AG04450 (cell line): ENCODE data around the gene PRKN. TPM values are rescaled to one million over a fixed set of nuclear protein-coding genes. Genes with fewer than 3 reads are reported as not detected.

Source experiments
- CTCF ChIA-PET: fragments of 300-600, 350-600 bp; formaldehyde crosslinking; extraction: SDS; loops from one replicate; lab custom pipeline; 2022; ENCODE audit warnings: antibody characterized with exemption, inconsistent platforms; lab: Charles Lee
- POLR2A ChIA-PET: fragments of 350-600 bp; formaldehyde crosslinking; extraction: SDS; loops from one replicate; lab custom pipeline; 2021; ENCODE audit warnings: antibody characterized with exemption, inconsistent platforms; lab: Yijun Ruan, JAX
- DNase-seq: peaks from one replicate; pipeline ENCODE4 v3.0.0-alpha.2; 2011; ENCODE audit warnings: low read depth, low spot score
- H3K27ac ChIP-seq: one replicate; pipeline ENCODE4 v1.5.1; 2012; ENCODE audit warnings: low read depth, low read length, control low read depth
- H3K27me3 ChIP-seq: one replicate; pipeline ENCODE4 v1.6.0; 2012; ENCODE audit warnings: low read length; ENCODE audit not compliant: control insufficient read depth, insufficient read depth
- H3K4me3 ChIP-seq: 2 replicates; pipeline ENCODE4 v1.5.1; 2011; ENCODE audit warnings: mild to moderate bottlenecking, low read depth, low read length, control low read depth
- H3K9me3 ChIP-seq: 2 replicates; pipeline ENCODE4 v1.5.1; 2012; ENCODE audit warnings: low read length; ENCODE audit not compliant: control insufficient read depth, insufficient read depth
- polyA plus RNA-seq: library from polyadenylated mRNA; depleted of rRNA; stranded (reverse); fragments of >200 nt; gene quantifications from 2 replicates; pipeline ENCODE4 v1.2.3, GENCODE V29; 2011
- TF ChIP-seq, protein P1 (sequence below): IDR thresholded peaks from 2 replicates; pipeline ENCODE4 v1.5.1; 2011; ENCODE audit warnings: low read depth, low read length, control low read depth, inconsistent platforms

Gene PRKN
- polyA plus RNA-seq, 1 experiment, result not detected

- Histone ChIP-seq H3K27me3 (no peaks in the 10 kb centered on the region), H3K4me3 (no peak overlapping the region), H3K9me3 (no peaks in the 10 kb centered on the region; the same call in none of the 2 replicates), H3K27ac (no peak overlapping the region)
- DNase-seq, result no peak
- TF ChIP-seq, protein P1, sequence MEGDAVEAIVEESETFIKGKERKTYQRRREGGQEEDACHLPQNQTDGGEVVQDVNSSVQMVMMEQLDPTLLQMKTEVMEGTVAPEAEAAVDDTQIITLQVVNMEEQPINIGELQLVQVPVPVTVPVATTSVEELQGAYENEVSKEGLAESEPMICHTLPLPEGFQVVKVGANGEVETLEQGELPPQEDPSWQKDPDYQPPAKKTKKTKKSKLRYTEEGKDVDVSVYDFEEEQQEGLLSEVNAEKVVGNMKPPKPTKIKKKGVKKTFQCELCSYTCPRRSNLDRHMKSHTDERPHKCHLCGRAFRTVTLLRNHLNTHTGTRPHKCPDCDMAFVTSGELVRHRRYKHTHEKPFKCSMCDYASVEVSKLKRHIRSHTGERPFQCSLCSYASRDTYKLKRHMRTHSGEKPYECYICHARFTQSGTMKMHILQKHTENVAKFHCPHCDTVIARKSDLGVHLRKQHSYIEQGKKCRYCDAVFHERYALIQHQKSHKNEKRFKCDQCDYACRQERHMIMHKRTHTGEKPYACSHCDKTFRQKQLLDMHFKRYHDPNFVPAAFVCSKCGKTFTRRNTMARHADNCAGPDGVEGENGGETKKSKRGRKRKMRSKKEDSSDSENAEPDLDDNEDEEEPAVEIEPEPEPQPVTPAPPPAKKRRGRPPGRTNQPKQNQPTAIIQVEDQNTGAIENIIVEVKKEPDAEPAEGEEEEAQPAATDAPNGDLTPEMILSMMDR, result no peak
- ChIA-PET POLR2A (no interaction called here), CTCF (no interaction called here)
These were observed 368.9 kb downstream of the PRKN start for GRCh38 chr6:162358625-162359024.

GRCh38 chr6:162345051-162345511 lies 382.5 kb downstream of the PRKN start:
- TF ChIP-seq, protein P1, result no peak
- no peak for DNase-seq
- ChIA-PET POLR2A (no interaction called here), CTCF (no interaction called here)
- Histone ChIP-seq H3K9me3 (peaks cover 7% of the 10 kb centered on the region), H3K27me3 (no peaks in the 10 kb centered on the region), H3K27ac (no peak overlapping the region), H3K4me3 (no peak overlapping the region)

- no peak for DNase-seq
- Histone ChIP-seq H3K27me3 (no peaks in the 10 kb centered on the region), H3K27ac (no peak overlapping the region), H3K4me3 (no peak overlapping the region), H3K9me3 (peaks cover 7% of the 10 kb centered on the region)
- TF ChIP-seq, protein P1, result no peak
- ChIA-PET CTCF (no interaction called here), POLR2A (no interaction called here)
These were observed 382.9 kb downstream of the PRKN start for GRCh38 chr6:162344646-162345010.

DNA sequence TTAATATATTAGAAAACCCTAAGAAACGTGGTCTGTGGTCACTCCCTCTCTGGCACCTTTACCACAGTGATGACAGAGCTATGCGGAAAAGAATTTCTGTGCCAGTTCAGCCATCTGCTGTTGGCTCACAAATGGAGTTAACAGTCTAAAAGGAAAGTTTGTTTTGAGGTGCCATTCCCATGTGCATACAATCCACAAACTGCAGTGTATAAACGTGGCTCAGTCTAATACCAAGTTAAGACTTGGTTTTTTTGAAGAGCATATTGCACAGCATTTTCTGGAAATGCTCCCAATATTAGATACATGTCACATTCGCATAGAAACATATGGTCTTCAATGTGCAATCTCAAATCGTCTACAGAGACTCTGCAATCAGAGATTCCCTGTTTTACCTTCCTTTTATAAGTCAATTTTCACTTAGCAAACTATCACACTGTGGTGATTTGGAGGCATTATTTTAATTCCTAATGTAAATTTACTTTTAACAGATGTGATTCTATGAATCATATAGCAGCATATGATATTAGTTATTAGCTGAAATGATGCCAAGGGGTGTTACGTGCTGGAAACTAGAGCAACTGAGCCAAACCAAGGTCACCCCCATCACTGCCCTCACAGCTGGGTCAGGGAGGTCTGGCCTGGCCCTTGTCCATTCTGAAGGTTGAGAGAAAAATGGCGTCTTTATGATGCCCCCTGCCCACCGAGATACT lies 383.5 kb downstream of the PRKN start:
- Histone ChIP-seq H3K27ac (no peak overlapping the region), H3K4me3 (no peak overlapping the region), H3K27me3 (no peaks in the 10 kb centered on the region), H3K9me3 (peaks cover 5% of the 10 kb centered on the region)
- POLR2A ChIA-PET, result no interaction called here
- no peak for DNase-seq
- TF ChIP-seq, protein P1, result no peak
- CTCF ChIA-PET, result no interaction called here

GRCh38 chr6:162343198-162343935 lies 384.2 kb downstream of the PRKN start:
- POLR2A ChIA-PET, result no interaction called here
- H3K27me3 ChIP-seq, result no peaks in the 10 kb centered on the region
- H3K27ac ChIP-seq, result no peak overlapping the region
- CTCF ChIA-PET, result no interaction called here
- TF ChIP-seq, protein P1, result no peak
- peaks cover 4% of the 10 kb centered on the region for H3K9me3 ChIP-seq
- no peak overlapping the region for H3K4me3 ChIP-seq
- DNase-seq, result no peak
